Epidermal melanocyte (primary cell): ENCODE results near the gene IQCK.
A peak's percentile ranks its signal among the peaks of the same experiment; 100 is the strongest.

Source experiments
- DNase-seq: peaks from one replicate; pipeline ENCODE4 v3.0.0; 2011; ENCODE audit warnings: low spot score; ENCODE audit not compliant: insufficient read length

Gene IQCK

GRCh38 chr16:19883296-19883965 lies 165.4 kb downstream of the IQCK start:
- DNase-seq: no peak

- DNase-seq: no peak
These were observed 166.0 kb downstream of the IQCK start for GRCh38 chr16:19883966-19884485.

DNA sequence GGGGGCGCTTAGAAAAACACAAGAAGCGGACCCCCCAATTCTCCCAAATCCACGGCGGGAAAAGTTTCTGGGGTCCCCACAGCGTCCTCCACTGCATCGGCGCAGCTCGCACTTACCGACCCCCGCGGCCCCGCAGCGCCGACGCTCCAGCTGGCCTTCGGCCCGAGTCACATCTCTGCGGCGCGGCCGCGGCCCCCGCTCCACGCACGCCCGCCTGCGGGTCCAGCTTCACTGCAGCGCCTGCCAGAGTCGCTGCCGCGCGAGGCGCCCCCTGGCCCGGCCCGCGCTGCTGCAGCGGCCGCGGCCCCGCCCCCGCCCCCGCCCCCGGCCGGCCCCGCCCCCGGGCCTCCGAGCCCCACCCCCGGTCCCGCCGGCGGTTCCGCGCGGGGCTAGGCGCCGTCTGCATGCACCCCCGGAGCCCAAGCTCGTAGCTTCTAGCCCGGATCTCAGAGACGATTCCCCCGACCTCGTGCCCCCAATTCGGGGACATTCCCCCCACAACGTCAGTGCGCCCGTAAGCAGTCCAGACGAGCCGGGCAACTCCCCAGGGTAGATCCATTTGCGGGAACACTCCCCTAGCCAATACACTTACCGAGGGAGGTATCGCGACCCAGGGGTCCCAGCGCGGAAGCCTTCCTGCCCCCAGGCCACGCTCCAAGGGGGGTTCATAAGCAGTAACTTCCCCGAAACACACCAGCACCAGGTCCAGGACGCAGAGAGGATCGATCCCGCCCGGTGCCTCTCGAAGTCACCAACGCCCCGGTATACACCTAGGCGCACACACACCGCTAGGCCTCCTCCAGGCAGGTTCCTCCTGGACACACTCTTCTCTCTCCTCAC lies 166.8 kb downstream of the IQCK start, which contains the start of gene GPRC5B:
TSS of gene GPRC5B (minus strand) at position 238 of the 840 bp plus-strand sequence. CDS start 12,003 bp downstream, outside the sequence.
- no peak for DNase-seq

- no peak for DNase-seq
These were observed 167.5 kb downstream of the IQCK start for GRCh38 chr16:19885451-19886072.

- DNase-seq: no peak
These were observed 168.2 kb downstream of the IQCK start for GRCh38 chr16:19886073-19886941.

- DNase-seq: no peak
These were observed 170.8 kb downstream of the IQCK start for GRCh38 chr16:19888834-19889233.

DNA sequence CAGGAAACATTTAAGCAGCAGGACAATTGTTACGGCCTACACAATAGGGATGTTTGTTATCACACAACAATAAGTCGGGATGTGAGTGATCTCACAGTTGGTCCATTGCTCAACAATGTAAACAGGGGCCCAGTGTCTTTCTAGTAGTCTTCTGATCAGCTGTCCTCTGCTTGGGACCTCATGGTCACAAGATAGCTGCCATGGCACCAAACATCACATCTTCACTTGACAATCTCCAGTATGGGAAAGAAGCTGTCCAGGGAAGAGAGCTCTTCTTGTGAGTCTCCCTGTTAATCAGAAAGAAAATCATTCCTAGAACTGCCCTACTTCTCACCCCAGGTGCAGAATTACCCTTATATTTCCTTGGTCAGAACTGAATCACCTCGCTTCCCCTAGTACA lies 172.8 kb downstream of the IQCK start:
- no peak for DNase-seq

DNA sequence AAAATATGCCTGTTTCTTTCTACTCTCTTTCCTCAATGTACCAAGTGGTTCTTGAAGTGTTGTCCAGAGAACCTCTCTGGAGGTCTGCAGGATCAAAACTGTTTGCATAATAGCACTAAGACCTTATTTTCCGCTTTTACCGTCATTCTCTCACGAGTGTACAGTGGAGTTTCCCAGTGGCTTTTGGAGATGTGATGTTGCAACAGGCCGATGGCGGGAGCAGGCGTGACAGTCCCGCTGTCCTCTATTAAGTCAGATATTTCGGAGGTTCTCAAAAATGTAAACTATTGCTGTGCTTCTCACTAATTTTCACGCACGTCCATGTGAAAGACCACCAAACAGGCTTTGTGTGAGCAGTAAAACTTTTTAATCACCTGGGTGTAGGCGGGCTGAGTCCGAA lies 174.8 kb downstream of the IQCK start:
- DNase-seq: no peak

DNA sequence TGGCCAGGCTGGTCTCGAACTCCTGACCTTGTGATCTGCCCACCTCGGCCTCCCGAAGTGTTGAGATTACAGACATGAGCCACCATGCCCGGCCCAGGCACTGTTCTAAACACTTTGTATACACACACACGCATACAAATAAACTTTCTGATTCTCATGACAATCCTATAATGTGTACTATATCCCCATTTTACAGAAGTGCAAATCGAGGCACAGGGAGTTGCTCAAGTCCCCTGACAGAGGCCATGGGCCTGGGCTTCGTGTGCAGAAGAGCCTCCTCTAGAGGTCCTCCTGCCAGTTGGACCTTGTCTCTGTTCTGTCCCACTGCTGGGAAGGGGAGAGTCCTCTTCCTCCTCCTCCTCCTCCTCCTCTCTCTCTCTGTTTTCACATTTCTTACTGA lies 176.5 kb downstream of the IQCK start:
- DNase-seq: no peak

DNA sequence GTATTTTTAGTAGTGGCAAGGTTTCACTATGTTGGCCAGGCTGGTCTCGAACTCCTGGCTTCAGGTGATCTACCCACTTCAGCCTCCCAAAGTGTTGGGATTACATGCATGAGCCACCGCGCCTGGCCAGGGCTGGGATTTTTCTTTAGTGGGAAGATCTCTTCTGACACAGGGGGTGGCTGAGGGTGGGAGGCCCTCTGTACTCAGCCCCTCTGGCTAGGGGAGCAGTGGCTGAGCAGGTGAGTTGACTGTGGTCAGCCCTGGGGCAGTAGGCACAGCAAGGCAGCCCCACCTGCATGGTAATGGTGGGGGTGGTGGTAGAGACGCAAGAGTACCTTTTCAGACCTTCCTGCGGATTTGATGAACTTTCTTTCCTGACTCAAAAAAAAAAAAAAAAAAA lies 178.9 kb downstream of the IQCK start:
- no peak for DNase-seq

DNA sequence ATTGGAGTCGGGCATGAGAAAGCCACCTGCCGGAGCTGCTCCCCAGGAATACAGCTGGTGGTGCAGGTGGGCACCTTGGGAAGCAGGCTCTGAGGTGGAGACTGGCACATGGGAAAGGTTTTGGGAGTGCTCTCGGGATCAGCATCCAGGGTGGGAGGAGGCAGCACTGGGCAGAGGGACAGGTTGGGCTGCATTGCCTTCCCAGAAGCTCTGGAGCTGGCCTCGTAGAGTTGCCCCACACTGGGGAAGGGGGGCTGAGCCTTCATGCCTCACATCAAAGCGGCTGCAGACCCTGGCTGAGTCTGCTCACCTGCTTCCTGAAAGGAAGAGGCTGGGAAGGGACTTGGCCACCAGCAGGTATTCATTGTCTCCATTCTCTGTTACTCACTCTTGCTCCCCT lies 180.1 kb downstream of the IQCK start:
- DNase-seq: no peak

GRCh38 chr16:19898924-19899604 lies 181.0 kb downstream of the IQCK start:
- DNase-seq: peak; percentile 61

GRCh38 chr16:19899605-19899955 lies 181.5 kb downstream of the IQCK start:
- no peak for DNase-seq

- DNase-seq: no peak
These were observed 183.1 kb downstream of the IQCK start for GRCh38 chr16:19901164-19901563.

DNA sequence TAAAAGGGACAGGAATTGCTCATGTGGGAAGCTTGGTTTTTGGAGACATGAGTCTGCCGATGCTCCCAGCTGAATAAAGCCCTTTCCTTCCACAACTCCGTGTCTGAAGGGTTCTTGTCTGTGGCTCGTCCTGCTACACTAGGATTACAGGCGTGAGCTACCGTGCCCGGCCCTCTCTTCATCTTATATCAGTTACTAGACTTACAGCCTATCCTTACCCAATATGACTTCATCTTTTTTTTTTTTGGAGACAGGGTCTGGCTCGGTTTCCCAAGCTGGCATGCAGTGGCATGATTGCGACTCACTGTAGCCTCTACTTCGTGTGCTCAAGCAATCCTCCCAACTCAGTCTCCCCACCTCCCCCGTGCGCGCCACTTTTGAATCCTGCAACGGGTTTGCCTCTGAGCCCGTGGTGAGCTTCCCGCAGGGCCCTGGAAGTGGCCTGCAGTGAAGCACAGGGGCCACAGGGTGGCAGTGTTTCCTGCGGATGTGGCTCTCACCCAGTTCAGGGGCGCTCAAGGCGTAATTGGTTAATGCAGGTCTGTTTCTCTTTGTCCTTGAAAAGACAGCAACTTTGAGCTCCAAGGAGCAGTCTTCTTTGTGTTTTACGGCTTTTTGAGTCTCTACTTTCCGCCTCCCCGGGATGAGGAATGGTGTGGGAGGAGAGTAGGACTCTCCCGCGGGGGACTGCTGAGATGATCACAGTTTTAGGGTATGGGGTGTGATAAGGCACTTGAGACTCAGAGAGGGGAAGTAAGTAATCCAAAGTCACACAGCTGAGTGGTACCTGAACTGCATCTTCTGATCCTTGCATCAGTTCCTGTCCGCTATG lies 189.3 kb downstream of the IQCK start:
- DNase-seq: peak; percentile 54
